ENCODE results near the gene CELF2.
"Not testable (repeated sequence)": the region's sequence is repeated elsewhere in the genome, so short reads cannot be mapped to it uniquely, and the experiment has no call there.

CELF2 gene

DNA sequence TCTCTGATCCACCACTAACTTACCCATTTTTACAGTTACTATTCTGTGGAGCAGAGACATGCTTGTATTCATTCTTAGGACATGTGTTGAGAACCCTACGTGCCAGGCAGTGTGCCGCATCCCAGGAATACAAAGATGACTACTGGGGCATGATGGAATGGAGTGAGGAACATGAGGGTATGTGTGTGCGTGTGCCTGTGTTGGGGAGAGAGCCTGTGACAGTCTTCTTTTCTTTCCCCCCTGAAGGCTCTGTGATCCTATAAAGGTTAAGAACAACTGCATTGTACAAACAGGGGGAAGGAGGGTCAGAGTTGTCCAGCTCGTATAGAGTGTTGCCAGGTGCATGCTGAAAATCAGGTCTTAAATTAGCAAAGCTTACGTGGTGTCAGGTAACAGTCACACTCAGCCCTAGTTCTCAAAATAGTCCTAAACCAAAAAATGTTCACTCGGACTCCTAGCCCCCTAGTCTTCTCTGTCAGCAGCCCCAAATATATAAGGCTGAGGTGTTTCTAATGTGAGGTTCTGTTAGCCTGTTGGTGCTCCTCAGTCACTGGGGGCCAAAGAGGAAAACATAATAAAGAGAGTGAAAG lies 161.9 kb downstream of the CELF2 start:
- in situ Hi-C loops (cut with MboI; ENCODE audit: low pct_unique_long_range_greater_than_20kb, low sequenced_read_pairs, unreplicated experiment) = no loop called here
- DNase-seq (ENCODE audit: low spot score) = no peak
- TF ChIP-seq, protein P1, sequence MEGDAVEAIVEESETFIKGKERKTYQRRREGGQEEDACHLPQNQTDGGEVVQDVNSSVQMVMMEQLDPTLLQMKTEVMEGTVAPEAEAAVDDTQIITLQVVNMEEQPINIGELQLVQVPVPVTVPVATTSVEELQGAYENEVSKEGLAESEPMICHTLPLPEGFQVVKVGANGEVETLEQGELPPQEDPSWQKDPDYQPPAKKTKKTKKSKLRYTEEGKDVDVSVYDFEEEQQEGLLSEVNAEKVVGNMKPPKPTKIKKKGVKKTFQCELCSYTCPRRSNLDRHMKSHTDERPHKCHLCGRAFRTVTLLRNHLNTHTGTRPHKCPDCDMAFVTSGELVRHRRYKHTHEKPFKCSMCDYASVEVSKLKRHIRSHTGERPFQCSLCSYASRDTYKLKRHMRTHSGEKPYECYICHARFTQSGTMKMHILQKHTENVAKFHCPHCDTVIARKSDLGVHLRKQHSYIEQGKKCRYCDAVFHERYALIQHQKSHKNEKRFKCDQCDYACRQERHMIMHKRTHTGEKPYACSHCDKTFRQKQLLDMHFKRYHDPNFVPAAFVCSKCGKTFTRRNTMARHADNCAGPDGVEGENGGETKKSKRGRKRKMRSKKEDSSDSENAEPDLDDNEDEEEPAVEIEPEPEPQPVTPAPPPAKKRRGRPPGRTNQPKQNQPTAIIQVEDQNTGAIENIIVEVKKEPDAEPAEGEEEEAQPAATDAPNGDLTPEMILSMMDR (IDR thresholded peaks at IDR 0.05; ENCODE audit: extremely low read depth, insufficient read depth, missing control alignments) = no peak

DNA sequence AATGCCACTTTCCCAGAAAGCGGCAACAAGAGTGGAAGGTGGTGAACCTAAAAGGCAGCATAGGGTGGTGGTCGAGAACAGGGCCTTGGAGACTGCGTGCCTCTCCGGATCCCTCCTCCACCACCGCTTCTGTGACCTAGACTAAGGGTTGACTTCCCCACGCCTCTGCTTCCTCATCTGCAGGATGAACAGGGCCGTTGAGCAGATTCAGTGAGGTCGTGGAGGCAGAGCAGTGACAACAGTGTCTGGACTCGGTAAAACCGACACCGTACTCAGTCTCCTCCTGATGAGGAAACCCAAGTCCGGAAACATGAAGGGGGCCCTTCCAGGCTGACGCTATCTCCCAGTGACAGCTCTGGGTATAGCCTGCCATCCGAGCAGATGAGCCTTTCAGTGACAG lies 162.6 kb downstream of the CELF2 start:
- in situ Hi-C loops (cut with MboI; ENCODE audit: low pct_unique_long_range_greater_than_20kb, low sequenced_read_pairs, unreplicated experiment) = no loop called here
- no peak for DNase-seq (ENCODE audit: low spot score)
- TF ChIP-seq, protein P1 (IDR thresholded peaks at IDR 0.05; ENCODE audit: extremely low read depth, insufficient read depth, missing control alignments) = no peak

DNA sequence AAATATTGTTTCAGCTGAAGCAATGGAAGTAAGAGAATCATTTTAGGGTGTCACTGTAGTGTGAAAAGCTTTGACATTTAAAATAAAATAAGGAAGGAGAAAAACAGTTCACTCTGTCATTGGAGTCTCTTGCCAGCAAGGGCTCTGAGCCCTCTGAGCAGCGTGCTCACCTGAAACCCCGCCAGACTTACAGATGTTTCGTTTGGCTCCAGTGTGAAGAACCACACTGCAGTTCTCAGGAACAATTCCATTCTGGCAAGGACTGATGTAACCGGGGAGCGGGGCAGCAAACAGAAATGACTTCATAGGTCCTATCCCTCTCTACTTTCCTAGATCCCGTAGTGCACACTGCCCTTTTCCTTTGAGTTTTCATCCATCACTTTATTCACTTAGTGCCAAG lies 164.3 kb downstream of the CELF2 start:
- in situ Hi-C loops (cut with MboI; ENCODE audit: low pct_unique_long_range_greater_than_20kb, low sequenced_read_pairs, unreplicated experiment) = no loop called here
- no peak for DNase-seq (ENCODE audit: low spot score)
- TF ChIP-seq, protein P1 (IDR thresholded peaks at IDR 0.05; ENCODE audit: extremely low read depth, insufficient read depth, missing control alignments) = no peak

DNA sequence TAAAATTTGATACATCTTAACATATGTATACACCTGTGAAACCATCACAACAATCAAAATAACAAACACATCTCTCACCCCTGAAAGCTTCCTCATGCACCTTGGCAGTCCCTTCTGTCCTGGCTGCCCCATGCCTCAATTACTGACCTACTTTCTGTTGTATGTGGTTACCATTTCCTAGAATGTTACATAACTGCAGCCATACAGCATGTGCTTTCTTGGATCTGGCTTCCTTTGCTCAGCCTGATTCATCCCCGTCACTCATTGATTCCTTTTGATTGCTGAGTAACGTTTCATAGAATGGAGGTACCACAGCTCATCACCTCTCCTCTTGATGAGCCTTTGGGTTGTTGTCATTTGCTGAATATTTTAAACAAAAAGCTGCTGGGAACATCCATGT lies 165.3 kb downstream of the CELF2 start:
- TF ChIP-seq, protein P1 (IDR thresholded peaks at IDR 0.05; ENCODE audit: extremely low read depth, insufficient read depth, missing control alignments) = no peak
- DNase-seq (ENCODE audit: low spot score) = no peak
- in situ Hi-C loops (cut with MboI; ENCODE audit: low pct_unique_long_range_greater_than_20kb, low sequenced_read_pairs, unreplicated experiment) = no loop called here

DNA sequence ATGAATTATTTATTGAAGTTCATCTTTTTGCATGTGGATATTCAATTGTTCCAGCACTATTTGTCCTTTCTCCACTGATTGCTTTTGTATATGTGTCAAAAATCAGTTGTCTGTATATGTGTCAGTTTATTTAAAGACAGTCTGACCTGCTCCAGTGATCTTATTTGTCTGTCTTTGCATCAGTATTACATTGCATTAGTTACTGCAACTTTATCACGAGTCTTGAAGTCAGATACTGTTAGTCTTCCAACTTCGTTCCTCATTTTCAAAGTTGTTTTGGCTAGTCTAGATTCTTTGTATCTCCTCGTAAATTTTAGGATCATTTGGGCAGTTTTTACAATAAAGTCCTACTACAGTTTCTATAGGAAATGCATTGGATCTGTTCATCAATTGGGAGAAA lies 166.4 kb downstream of the CELF2 start:
- DNase-seq (ENCODE audit: low spot score) = no peak
- TF ChIP-seq, protein P1 (IDR thresholded peaks at IDR 0.05; ENCODE audit: extremely low read depth, insufficient read depth, missing control alignments) = no peak
- in situ Hi-C loops (cut with MboI; ENCODE audit: low pct_unique_long_range_greater_than_20kb, low sequenced_read_pairs, unreplicated experiment) = no loop called here

DNA sequence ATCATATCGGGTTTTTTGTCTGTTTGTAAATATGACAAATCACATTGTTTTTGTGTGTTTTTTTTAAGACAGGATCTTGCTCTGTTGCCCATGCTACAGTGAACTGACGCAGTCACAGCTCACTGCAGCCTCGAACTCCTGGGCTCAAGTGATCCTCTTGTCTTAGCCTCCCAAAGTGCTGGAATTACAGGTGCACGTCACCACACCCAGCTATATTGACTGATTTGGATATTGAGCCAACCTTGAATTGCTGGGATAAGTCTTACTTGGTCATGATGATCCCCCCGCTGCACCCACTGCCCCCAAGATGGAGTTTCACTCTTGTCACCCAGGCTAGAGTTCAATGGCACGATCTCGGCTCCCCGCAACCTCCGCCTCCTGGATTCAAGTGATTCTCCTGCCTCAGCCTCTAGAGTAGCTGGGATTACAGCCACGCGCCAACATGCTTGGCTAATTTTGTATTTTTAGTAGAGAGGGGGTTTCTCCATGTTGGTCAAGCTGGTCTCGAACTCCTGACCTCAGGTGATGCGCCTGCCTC lies 167.5 kb downstream of the CELF2 start:
- in situ Hi-C loops (cut with MboI; ENCODE audit: low pct_unique_long_range_greater_than_20kb, low sequenced_read_pairs, unreplicated experiment); DNase-seq (ENCODE audit: low spot score): not testable (repeated sequence)

DNA sequence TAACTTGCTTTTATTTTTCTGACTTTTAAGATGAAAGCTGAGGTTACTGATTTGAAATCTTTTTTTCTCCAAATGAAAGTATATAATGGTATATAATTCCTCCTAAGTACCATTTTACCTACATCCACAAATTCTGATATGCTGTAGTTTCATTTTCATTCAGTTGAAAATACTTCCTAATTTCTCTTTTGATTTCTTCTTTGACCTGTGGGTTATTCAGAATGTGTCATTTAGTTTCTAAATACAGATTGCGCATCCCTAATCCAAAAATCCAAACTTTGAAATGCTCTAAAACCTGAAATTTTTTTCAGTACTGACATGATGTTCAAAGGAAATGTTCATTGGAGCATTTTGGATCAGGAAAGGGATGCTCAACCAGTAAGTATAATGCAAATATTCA lies 168.7 kb downstream of the CELF2 start:
- in situ Hi-C loops (cut with MboI; ENCODE audit: low pct_unique_long_range_greater_than_20kb, low sequenced_read_pairs, unreplicated experiment) = no loop called here
- TF ChIP-seq, protein P1 (IDR thresholded peaks at IDR 0.05; ENCODE audit: extremely low read depth, insufficient read depth, missing control alignments) = no peak
- DNase-seq (ENCODE audit: low spot score) = no peak

Data from GM13977 (cell line).